ENCODE data around the gene SLC35E1. TPM values are rescaled to one million over a fixed set of nuclear protein-coding genes. Genes with fewer than 3 reads are reported as not detected.

SLC35E1 gene
- total and polyA plus RNA-seq, 2 of the 13 experiments (the other 11 are each of a cell fraction or from before 2014, with no cell fraction given): 21.2 to 46.5 TPM

DNA sequence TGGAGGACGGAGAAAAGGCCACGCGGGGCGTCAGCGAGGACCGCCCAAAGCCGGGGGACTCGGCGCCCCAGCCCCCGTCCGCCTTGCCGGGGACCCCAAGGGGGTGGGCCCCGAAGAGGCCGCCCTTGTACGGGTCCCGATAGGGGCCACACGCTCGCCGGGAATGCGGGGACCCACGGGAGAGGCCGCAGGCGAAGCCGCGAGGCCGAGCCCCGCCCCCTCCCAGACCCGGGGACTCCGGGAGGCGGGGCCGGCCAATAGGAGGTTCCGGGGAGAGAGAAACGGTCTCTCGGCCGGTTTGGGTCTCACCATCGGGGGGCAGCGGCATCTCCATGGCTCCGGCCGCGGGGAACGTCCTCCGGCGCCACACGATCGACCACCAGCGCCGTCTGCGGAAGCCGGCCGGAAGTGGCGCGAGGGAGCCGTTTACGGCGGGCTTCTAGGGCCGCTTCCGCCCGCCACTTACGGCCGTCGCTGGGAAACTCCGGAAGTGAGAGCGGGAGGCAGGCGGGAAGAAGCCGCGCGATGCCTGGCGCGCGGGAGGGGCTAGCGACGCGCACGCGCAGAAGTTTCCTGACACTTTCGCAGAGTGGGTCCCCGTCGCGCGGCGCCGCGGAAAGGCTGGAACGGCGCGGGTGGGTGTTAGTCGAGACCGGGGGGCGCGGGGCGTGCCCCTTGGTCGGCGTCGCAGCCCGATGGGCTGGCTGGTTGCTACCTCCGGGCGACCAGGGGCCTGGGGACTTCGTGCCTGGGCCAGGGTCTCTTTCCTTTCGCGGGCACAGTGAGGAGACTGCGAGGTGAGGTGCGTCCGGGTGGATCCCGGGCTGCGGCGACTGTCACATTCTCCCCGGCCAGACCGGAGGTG, 29.9 kb downstream of the SLC35E1 start, which contains the start of gene CHERP (continued):
- no peak for TF ChIP-seq ZNF20 (CRISPR knock-in tag; IDR thresholded peaks at IDR 0.05)
- TF ChIP-seq ZNF672 (CRISPR knock-in tag; IDR thresholded peaks at IDR 0.05): no peak
- TF ChIP-seq EEA1 (CRISPR knock-in tag; IDR thresholded peaks at IDR 0.05; ENCODE audit: borderline replicate concordance): 0 out of 2 replicates have a peak, but pooled peaks have one; percentile 48
- TF ChIP-seq ZNF644 (CRISPR knock-in tag; IDR thresholded peaks at IDR 0.05; ENCODE audit: low read depth): no peak
- 0 out of 2 replicates have a peak, but pooled peaks have one; percentile 67 for TF ChIP-seq SIN3A (IDR thresholded peaks at IDR 0.05; ENCODE audit: borderline replicate concordance, low read depth, low read length)
- peak; percentile 43; the same call in 1 of the 2 replicates for TF ChIP-seq ZNF337 (CRISPR knock-in tag; IDR thresholded peaks at IDR 0.05; ENCODE audit: borderline replicate concordance, low read depth)
- TF ChIP-seq, protein P1, sequence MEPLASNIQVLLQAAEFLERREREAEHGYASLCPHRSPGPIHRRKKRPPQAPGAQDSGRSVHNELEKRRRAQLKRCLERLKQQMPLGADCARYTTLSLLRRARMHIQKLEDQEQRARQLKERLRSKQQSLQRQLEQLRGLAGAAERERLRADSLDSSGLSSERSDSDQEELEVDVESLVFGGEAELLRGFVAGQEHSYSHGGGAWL (CRISPR knock-in tag; IDR thresholded peaks at IDR 0.05): peak; percentile 59
- 0 out of 2 replicates have a peak, but pooled peaks have one; percentile 17 for TF ChIP-seq FOXJ3 (CRISPR knock-in tag; IDR thresholded peaks at IDR 0.05; ENCODE audit: borderline replicate concordance)
- no peak for TF ChIP-seq TSC22D2 (CRISPR knock-in tag; IDR thresholded peaks at IDR 0.05; ENCODE audit: borderline replicate concordance)
- TF ChIP-seq RNF2 (conservative IDR thresholded peaks at IDR 0.05; ENCODE audit: low read depth): peak; percentile 57; the same call in 1 of the 2 replicates
- TF ChIP-seq STAT5B (CRISPR knock-in tag; IDR thresholded peaks at IDR 0.05): 0 out of 2 replicates have a peak, but pooled peaks have one; percentile 12
- peak; percentile 98 for TF ChIP-seq ELF1 (CRISPR knock-in tag; IDR thresholded peaks at IDR 0.05)
- TF ChIP-seq POLR2AphosphoS2 (IDR thresholded peaks at IDR 0.05; ENCODE audit: low read depth, low read length): no peak
- TF ChIP-seq ZFP1 (CRISPR knock-in tag; IDR thresholded peaks at IDR 0.05): peak; percentile 62; the same call in 1 of the 2 replicates
- no peak for TF ChIP-seq TRIM22 (IDR thresholded peaks at IDR 0.05)
- TF ChIP-seq PAX8 (CRISPR knock-in tag; IDR thresholded peaks at IDR 0.05; ENCODE audit: borderline replicate concordance): peak; percentile 52; the same call in 1 of the 2 replicates
- peak; percentile 93 for TF ChIP-seq TFDP1 (CRISPR knock-in tag; IDR thresholded peaks at IDR 0.05; ENCODE audit: borderline replicate concordance)
- TF ChIP-seq KDM5A (IDR thresholded peaks at IDR 0.05; ENCODE audit: borderline replicate concordance, low read length): peak; percentile 86
- no peak for TF ChIP-seq RFXAP (CRISPR knock-in tag; IDR thresholded peaks at IDR 0.05; ENCODE audit: borderline replicate concordance)
- TF ChIP-seq AKAP8 (CRISPR knock-in tag; IDR thresholded peaks at IDR 0.05): no peak
- TF ChIP-seq THRA (CRISPR knock-in tag; IDR thresholded peaks at IDR 0.05; ENCODE audit: borderline replicate concordance): peak; percentile 43; the same call in 1 of the 2 replicates
- TF ChIP-seq ZNF121 (CRISPR knock-in tag; IDR thresholded peaks at IDR 0.05): no peak
- TF ChIP-seq, protein P2, sequence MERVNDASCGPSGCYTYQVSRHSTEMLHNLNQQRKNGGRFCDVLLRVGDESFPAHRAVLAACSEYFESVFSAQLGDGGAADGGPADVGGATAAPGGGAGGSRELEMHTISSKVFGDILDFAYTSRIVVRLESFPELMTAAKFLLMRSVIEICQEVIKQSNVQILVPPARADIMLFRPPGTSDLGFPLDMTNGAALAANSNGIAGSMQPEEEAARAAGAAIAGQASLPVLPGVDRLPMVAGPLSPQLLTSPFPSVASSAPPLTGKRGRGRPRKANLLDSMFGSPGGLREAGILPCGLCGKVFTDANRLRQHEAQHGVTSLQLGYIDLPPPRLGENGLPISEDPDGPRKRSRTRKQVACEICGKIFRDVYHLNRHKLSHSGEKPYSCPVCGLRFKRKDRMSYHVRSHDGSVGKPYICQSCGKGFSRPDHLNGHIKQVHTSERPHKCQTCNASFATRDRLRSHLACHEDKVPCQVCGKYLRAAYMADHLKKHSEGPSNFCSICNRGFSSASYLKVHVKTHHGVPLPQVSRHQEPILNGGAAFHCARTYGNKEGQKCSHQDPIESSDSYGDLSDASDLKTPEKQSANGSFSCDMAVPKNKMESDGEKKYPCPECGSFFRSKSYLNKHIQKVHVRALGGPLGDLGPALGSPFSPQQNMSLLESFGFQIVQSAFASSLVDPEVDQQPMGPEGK (CRISPR knock-in tag; IDR thresholded peaks at IDR 0.05): peak; percentile 42; the same call in 1 of the 2 replicates

Data from HepG2 (cell line).